Measurements from ENCODE around the gene SEZ6. TPM values are rescaled to one million over a fixed set of nuclear protein-coding genes. Genes with fewer than 3 reads are reported as not detected.

The SEZ6 gene
- total RNA-seq, 1 donor from 2014 or later, result not detected

DNA sequence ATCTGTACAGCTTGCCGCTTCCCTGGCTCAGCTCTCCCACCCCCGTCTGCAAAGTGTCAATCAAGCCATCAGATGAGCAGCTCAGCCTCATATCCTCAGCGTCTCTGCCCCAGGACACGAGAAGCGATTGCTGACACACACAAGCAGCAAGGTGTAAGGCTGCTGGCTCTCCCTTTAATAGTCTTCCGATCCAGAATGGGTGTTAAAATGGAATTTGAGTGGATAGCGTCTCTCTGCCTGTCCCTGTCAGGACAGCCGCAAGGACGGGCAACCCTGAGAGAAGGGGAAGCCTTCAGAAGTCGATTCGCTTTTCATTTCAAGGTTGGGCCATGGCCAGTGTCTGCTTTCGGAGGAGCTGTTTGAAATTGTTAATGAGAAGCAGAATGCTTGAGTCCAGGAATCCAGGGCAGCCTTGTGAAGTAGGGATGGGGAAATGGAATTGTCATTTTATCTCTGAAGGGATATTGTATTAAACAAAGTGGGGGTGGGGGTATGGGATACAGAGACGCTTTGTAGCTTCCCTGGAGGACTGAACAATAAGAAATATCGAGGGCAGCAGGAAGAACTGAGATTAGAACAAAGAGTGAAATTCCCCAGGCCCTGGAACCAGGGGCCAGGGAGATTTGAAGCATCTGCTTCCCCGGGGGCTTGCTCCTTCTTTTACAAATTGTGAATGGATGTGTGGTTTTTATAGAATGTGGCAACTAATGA lies 32.4 kb upstream of the SEZ6 start:
- intact Hi-C loops (cut with micrococcal nuclease), result no loop called here

DNA sequence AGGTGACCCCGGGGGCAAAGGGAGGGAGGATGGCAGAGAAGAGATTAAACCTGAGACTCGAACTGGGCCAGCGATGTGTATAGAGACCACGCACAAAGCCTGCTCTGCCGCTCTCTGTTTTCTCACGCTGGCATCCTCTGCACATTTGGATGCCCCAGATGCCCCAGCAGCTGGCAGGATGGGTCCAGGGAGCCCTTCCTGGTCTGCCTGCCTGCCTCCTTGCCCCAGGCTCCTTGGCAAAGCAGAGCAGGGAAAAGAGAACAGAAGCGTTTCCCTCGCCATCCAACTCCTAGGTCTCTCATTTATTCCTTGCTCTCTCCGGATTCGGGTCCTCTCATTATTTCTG lies 31.9 kb upstream of the SEZ6 start:
- intact Hi-C loops (cut with micrococcal nuclease), result no loop called here

DNA sequence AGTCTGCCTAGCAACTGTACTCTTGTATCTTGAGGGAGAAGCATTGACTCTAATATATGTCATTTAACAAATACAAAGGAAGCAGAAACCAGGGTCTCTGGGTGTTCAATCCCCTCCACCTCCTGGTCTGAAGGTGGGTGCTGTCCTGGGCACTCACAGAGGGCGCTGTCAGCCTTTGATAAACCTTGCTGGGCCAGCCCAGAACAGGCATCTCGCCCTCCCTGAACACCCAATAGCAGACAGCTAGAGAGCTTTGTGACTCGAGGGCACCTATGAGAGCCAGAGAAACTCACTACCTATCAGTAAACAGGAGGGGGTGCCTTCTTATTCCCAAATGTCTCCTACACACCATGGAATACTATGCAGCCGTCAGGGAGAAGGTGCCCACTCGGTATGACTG lies 30.8 kb upstream of the SEZ6 start:
- intact Hi-C loops (cut with micrococcal nuclease), result no loop called here

DNA sequence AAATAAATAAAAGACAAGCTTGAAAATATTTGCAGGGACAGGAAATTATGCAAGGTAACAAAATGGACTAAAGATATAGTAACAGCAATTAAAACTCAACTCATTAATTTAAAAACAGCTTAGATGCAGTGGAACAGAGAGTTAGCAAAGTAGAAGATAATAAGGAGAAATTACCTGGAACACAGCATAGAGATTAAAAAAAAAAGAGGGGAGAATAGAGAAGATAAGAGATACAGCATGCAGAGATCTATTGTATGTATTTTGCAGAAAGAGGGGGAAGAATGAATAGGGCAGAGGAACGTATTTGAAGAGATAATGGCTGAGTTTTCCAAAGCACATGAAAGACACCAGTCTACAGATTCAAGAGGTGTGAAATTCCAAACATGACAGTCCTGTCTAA lies 28.7 kb upstream of the SEZ6 start:
- intact Hi-C loops (cut with micrococcal nuclease), result no loop called here

DNA sequence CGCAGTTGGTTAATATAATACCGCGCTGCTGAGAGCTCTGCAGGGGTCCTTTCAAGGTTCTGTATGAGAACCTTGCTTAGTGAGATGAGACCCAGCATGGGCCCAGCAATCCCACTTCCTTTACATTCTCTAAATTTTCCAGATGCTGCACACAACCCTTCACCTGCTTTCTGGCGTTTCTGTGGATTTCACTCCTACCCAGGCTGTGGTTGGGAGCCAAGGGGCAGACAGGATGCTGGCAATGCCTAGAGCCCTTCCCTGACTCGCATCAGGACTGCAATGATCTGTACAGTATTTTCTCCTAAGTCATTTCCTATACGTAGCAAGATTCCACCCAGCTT lies 27.0 kb upstream of the SEZ6 start:
- intact Hi-C loops (cut with micrococcal nuclease), result no loop called here

DNA sequence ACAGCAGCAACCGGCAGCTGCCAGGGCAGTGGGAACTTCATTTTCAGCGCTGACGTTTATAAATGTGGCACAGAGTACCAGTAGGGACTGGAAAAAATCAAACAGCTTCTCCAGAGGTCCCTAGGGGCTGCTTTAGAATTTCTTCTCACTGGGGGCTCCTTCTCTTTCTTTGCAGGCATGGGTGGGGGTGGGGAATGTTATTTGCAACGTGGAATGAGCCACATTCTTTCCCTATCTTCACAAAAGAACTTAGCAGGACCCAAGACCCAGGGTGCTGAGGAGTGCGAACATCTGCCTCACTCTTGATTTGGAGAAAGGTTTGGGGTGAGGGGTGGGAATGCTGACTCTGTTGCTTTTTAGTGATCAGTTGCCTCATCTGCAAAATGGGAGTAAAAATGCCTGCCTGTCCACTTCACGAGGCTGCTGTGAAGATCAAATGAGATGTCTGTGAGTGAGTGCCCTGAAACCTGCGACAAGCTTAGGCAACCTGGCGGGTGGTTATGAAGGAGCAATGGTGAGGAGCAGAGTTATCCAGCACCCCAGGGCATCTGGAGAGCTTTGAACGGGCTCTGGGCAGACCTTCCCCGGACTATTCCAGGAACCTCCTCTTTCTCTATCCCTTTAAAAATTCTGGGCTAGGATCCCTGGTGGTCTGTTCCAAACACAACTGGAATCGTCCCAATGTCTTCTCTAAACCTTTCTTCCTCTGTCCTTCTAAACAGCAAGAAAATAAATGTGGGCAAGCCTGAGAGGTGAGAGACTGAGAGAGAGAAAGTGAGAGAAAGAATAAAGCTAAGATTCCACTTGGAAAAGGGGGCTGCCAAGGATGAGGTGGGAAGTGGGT lies 26.4 kb upstream of the SEZ6 start:
- intact Hi-C loops (cut with micrococcal nuclease), result no loop called here

DNA sequence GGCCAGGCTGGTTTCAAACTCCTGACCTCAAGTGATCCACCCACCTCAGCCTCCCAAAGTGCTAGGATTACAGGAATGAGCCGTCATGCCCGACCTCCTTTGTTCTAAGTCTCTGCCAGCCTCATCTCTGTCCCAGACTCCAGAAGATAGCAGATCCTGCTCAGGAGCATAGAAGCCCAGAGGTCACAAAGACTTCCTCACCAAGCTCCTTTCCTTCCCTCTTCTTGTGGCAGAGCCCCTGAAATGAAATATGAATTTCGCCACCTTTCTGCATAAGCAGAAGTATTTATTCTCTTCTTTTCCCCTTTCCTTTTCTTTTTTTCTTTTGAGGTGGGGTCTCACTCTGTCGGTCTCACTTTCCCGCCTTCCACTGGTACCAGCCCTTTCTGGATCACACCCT lies 25.7 kb upstream of the SEZ6 start:
- intact Hi-C loops (cut with micrococcal nuclease), result no loop called here

DNA sequence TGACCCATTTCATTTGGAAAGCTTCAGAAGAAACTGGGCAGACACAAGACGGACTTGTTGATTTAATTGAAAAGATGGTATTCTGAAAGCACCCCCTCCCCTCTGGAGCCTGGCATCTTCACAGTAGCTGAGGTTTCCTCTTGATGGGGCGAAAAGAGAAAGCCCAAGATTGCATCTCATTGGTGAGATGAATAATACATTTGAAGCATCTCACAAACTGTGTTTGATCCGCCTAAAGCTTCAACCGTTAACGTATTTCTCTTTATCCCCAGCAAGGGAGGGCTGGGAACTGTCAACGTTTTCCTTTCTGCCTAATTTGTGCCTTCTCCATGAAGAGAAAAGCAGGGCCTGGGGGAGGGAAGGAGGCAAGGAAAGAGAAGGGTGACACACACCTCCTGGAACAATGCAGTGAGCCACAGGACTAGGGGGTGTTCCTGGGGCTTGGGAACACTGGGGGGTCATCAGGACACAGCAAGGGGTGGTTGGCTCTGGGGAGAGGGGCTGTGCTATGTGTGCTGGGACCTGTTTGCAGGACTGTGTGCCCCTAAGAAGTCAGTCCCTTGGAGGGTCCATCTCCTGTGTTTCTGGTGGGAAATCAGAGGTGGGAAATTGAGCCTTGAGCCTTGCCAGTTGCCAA lies 18.6 kb upstream of the SEZ6 start:
- intact Hi-C loops (cut with micrococcal nuclease), result no loop called here

DNA sequence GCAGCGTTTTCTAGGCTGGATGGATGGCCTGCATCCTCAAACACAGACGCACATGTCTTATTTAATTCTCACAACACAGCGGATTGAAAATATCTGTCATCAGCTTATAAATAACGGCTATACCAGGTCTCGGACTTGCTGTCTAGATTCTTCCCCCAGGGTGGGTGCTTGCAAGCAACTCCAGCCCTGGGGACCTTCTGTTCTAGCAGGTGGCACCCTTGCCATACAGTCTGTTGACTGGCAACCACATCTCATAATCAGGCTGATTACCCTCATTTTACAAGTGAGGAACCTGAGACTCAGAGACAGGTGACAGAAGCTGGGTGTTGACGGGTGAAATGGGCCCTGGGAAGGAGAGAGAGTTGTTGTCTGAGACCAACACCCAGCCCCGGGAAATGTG lies 16.2 kb upstream of the SEZ6 start:
- intact Hi-C loops (cut with micrococcal nuclease), result no loop called here

DNA sequence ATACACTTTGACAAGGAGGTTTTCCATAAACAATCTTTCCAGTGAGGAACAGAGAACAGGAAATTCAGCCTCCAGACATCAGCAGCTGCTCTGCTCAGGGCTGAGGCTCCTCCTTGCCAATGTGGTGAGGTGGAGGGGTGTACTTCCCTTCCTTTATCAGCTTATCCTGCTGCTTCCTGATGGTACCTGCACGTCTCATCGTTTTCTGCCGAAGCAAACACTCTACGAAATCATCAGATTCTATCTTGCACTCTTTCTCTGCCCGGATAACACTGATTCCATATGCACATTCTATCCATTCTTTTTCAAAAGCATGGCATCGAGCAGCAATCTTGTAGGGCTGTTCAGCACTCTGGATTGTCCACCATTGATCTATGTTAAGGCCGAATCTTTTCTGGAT lies 15.4 kb upstream of the SEZ6 start:
- intact Hi-C loops (cut with micrococcal nuclease), result no loop called here

DNA sequence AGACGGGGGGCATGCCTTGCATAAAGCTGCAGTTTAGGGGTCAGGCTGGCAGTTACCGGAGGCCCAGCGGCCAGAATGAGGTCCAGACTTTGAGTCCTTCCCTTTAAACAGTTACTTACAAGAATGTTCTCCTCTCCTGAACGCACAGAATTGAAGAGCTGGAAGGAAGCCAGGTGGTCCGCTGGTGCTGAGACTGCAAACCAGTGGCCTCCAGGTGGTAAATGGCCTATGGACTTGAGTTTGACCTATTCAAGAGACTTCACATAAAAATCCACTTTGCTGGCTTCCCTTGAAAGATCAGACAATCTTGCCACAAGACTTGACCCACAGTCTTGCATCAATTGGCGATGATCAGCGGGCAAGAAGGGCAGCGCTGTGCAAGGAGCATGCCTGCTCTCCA lies 14.7 kb upstream of the SEZ6 start:
- intact Hi-C loops (cut with micrococcal nuclease), result no loop called here

DNA sequence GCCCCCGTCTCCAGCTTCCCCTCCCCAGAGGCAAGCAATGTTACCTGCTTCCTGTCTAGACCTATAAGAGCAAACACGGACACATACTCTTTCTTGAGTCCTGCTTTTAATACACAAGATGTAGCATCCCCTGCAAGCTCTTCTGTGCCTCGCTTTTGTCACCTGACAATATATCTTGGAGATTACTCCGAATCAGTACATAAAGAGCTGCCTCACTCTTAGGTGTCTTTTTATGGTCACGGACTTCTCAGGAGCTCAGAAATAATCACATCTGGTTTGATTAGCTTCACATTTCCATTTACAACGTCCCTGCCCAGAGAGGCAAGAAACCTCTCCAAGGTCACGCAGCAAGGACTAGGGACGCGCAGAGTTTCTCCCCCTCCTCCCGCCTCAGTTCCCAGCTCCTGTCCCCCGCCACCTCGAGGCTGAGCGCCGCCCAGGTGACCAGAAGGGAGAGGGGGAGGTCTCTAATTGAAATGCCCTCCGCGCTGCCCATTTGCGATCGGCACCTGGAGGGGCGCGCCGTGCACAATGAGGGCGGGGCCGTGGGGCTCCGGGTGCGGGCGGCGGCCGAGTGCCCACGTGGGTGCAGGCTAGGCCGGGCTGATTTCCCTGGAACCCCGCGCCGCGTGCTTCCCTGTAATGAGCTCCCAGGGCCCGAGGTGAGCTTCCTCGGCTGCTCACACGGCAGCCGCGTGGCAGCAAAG lies 13.8 kb upstream of the SEZ6 start:
- intact Hi-C loops (cut with micrococcal nuclease), result no loop called here

DNA sequence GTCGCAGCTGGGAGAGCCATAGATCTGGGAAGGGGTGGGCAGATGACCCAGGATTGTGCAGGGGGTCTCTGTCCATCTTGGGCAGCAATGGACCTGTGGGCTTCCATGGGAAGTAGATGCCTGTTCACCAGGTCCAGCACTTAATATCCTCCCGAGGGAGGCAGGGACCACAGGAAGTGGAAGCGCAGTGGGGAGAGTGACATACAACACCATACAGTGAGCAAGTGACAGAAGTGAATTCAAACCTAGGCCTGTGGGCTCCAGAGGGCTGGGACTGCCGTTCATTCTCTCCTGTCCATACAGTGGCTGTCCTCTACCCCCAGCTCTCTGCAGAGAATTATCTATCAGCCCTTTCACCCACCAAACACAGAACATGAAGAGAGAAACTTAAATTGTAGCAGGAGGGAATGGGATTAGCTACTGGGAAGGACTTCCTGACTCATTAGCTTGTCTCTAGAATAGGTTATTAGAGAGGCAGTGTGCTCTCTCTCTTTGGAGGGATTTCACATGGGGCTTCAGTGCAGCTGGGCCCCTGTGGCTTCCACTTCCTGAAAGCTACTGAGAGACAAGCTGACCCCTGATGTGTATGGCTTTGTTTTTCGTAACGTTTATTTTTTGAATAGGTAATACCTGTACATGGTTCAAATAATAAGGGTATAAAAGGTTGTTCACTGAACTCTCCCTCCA lies 13.1 kb upstream of the SEZ6 start:
- intact Hi-C loops (cut with micrococcal nuclease), result no loop called here

DNA sequence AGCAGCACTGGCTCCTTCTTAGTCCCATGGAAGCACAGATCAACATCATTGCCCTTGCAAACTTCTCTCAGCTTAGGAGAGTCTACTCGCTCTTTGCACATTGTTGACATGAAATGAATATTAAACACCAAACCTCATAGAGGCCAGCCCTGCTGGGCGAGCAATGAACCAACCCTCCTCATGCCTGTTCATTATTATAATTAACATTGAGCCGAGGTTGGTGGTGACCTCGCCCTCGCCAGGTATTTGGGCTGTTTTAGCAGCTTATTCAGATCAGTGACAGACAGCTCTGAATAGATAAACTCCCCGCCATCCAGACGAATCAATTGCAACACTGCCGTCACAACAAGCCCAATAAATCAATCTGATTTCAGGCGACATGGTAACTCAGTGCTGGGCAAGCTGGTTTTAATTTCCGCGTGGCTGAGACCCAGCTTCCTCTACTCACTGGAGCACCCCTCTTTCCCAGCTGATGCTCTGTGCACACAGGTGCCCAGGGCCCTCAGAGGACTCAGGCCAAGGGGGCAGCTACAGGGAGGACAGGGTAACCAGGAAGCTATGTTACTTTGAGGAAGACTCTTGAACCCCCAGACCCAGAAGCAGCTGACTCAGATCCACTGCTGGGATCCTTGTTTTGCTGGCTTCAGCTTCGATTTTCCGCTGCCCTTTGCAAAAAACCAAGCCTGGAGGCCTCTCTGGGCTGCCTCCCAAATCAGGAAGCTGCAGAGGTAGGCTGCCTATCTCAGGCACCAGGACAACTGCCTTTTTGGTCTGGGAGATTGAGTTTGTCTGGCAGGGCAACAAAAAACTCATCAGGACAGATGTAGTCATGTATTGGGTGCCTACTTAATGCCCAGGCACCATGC lies 10.7 kb upstream of the SEZ6 start:
- intact Hi-C loops (cut with micrococcal nuclease), result no loop called here

DNA sequence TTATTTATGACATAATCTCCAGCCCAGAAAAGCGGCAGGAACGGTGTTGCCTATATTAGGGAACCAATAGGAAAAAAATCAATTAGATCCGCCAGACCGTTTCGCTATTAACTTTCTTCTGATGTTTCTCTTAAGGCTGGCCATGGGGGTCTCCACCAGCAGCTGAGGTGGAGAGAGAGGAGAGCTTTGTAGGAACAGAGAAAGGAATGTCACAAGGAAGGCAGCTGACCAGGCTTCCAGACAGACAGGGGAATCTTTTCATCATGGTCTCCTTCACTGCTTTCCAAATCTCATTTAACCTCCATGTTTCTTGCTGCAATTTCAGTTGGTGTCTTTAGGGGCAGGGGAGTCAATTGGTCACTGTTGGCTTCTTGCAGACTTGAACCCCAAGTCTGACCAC lies 8.9 kb upstream of the SEZ6 start:
- intact Hi-C loops (cut with micrococcal nuclease), result no loop called here

DNA sequence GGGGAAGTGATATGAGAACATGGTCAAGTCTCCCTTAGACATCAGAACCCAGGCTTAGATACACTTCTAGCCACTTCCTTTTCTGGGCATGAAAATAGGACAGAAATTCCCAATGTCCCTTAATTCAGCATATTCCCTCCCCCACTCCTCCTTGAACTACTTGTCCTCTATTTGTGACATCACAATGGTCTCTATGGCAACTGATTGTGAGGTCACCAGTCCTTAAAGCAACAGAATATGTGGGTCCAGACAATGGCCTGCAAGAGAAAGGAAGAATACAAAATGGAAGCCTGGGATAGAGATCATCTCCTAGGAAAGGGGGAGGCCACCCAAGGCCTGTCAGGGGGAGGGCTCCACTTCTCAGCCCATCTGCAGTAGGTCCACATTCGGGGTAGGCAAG lies 6.7 kb upstream of the SEZ6 start:
- intact Hi-C loops (cut with micrococcal nuclease), result no loop called here

DNA sequence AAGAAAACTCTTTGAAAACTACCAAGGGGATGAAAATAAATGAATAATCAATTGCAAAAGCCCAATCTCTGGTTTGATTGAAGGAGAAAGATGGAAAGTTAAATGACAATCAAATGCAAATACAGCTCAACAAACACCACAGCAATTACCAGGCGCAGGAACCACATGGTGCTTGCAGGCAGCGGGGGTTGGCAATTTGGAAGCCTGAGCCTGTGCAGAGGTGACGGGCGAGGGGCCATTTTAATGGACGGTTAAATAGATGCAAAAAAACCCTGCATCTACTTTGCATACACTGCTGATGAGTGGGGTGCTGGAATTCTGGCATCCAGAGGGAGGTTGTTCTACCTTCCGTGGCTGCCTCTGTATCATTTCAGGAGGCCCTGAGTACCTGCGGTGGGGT lies 4.8 kb upstream of the SEZ6 start:
- intact Hi-C loops (cut with micrococcal nuclease), result no loop called here

DNA sequence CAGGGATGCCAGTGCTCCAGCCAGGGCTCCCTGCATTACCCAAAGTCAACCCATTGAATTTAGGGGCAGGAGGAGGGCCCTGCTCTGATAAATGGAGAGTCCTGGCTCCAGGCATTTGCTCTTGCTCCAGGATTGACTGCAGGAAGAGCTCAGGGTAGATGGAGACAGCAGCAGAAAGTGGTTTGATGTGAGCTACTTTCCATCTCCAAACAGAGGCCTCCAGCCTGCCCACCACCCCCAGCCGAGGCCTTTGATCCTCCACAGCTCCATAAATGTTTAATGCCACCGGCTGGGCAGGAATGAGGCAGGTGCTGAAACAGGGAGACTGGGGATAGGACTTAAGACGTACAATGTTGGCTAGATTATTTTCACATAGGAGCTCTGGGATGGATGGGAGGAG lies 4.3 kb upstream of the SEZ6 start:
- intact Hi-C loops (cut with micrococcal nuclease), result no loop called here

DNA sequence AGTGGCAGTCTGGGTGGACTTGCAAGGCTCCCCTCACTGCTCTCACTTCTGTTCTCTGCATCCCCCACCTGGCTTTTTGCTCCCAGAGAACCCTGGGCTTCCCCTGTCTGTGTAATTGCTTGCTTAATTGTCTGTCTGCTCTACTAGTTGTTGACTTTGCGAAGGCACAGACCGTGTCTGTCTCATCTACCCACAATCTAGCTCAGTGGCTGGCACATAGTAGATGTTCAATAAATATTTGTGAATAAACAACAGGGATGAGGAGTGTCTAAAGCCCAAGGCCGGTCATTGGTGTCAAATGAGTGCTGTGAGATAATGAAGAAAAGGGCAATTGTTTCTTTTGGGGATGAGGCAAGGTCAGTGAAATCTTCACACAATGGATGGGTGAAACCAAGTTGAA lies 2.8 kb upstream of the SEZ6 start:
- intact Hi-C loops (cut with micrococcal nuclease), result no loop called here

DNA sequence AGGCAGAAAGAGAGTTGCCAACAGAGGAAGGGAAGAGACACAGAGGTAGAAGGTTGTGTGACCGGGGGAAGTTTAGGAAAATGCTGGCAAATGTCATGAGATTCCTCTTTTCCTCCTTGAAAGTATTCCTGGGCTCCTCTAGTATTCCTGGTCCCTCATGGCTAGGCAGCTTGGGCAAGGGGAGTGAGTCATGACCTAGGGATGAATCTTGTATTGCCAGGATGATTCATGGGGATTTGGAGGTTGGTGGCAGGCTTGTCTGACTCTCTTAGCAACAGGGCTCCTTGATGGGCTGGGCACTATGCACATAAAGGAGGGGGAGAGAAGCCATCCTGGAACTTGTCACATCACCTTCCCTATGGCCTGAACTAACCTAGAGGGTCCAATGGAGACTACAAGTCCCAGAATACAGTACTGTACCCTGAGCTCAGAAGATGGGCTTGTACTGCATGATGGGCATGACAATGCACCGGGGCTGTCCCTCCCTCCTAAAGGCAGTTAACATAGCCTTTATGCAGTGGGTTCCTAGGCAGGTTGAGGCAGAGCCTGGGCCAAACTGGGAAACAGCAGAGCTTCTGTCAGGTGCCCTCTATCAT lies 2.1 kb upstream of the SEZ6 start:
- intact Hi-C loops (cut with micrococcal nuclease), result no loop called here
